Skeletal muscle cell (primary cell): Measurements from ENCODE around the gene MBOAT7.

Experiments used
- DNase-seq: peaks from one replicate; pipeline ENCODE4 v3.0.0-alpha.2; 2010; ENCODE audit warnings: low read depth
- H3K4me3 ChIP-seq: 2 replicates; pipeline ENCODE4 v1.5.1; 2011; ENCODE audit warnings: low read depth, mild to moderate bottlenecking, control low read depth, low read length, moderate library complexity

Gene MBOAT7

DNA sequence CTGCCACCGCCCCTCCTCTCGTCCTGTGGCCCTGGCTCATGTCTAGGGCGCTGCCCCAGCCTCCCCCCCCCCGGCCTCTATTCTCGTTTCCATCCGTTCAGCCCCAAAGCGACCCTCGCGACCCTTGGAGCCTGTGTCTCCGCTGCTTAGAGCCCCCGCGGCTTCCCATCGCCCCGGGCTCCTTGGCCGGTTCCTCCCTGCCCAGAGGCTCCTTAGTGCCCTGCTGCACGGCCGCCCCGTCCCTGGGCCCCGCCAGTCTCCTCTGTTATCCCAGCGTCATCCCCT is 61.0 kb downstream of the MBOAT7 start:
- no peak overlapping the region for H3K4me3 ChIP-seq
- no peak for DNase-seq

DNA sequence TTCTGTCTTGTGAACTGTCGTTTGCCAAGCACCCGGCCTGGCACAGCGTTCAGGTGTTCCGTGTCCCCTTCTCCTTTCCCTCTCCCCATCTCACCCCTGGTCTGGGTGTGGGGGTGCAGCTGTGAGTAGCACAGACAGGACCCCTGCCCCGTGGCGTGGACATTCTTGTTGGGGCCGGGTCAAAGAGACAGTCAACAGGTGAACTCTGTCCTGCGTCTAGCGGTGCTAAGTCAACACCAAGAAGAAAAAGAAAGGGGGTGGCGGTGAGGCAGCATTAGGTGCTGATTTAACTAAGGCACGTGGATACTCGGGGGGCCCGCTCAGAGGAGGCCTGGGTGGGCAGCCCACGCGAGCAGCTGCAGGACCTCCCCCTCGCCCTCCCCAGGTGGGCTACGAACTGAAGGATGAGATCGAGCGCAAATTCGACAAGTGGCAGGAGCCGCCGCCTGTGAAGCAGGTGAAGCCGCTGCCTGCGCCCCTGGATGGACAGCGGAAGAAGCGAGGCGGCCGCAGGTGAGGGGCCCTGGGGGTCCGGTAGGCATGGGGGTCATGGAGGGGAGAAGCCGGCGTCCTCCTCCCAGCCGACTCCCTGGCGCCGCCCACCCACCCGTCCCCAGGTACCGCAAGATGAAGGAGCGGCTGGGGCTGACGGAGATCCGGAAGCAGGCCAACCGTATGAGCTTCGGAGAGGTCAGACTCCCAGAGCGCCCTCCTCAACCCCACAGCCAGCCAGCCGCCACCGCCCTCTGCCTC is 61.5 kb downstream of the MBOAT7 start:
- no peak for DNase-seq
- H3K4me3 ChIP-seq: no peak overlapping the region

DNA sequence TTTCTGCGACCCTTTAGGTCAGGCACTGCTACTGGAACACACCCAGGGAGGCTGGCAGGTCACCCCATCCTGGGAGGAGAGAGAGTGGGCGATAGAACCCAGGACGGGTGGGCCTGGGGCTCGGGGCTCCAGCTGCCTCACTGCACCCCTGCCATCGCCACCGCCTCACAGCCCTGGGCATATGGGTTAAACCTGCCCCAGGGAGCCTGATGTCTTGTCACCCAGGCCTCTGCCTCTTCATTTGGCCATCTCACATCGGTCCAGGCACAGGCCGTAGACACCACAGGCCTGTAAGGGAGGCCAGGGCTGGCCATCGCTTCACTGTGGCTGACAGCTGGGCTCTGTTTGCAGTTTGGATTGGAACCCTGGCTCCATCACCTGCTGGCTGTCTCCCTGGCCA is 63.7 kb downstream of the MBOAT7 start:
- no peak overlapping the region for H3K4me3 ChIP-seq
- DNase-seq: no peak

DNA sequence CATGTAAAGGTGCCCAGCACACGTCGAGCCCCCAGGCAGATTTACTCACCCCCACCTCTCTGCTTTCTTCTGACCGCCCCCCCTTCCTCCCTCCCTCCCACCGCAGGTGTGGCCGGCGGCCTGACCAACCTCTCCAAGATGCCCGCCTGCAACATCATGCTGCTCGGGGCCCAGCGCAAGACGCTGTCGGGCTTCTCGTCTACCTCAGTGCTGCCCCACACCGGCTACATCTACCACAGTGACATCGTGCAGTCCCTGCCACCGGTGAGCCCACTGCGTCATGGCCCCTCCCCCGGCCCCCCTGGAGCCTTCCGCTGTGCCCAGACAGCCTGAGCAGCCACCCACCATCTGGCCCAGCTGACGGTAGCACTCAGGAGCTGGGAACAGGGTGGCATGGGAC is 65.0 kb downstream of the MBOAT7 start:
- no peak for DNase-seq
- H3K4me3 ChIP-seq: no peak overlapping the region

DNA sequence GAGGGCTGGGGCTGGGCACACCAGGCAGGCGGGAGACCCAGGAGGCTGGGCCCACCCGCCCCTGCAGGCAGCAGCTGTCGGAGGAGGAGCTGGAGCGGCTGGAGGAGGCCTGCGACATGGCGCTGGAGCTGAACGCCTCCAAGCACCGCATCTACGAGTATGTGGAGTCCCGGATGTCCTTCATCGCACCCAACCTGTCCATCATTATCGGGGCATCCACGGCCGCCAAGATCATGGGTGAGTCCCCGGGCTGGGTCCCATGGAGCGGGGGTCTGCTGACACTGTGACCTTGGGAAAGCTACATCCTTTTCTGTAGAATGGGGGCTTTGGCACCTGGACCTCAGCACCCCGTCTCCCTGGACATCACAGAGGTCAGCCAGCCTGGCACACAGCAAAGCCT is 65.7 kb downstream of the MBOAT7 start:
- H3K4me3 ChIP-seq: no peak overlapping the region
- DNase-seq: no peak
